A549 (cell line): ENCODE measurements around the gene C11orf71.

Source experiments
- POLR2A ChIP-seq: IDR thresholded peaks from 2 replicates; pipeline ENCODE4 v1.6.1; 2012; ENCODE audit warnings: mild to moderate bottlenecking, low read length
- TF ChIP-seq, protein P1 (sequence below): fragments of 150-350 bp; IDR thresholded peaks from 2 replicates; pipeline ENCODE4 v1.6.1; 2014; ENCODE audit warnings: low read depth, mild to moderate bottlenecking, low read length

DNA sequence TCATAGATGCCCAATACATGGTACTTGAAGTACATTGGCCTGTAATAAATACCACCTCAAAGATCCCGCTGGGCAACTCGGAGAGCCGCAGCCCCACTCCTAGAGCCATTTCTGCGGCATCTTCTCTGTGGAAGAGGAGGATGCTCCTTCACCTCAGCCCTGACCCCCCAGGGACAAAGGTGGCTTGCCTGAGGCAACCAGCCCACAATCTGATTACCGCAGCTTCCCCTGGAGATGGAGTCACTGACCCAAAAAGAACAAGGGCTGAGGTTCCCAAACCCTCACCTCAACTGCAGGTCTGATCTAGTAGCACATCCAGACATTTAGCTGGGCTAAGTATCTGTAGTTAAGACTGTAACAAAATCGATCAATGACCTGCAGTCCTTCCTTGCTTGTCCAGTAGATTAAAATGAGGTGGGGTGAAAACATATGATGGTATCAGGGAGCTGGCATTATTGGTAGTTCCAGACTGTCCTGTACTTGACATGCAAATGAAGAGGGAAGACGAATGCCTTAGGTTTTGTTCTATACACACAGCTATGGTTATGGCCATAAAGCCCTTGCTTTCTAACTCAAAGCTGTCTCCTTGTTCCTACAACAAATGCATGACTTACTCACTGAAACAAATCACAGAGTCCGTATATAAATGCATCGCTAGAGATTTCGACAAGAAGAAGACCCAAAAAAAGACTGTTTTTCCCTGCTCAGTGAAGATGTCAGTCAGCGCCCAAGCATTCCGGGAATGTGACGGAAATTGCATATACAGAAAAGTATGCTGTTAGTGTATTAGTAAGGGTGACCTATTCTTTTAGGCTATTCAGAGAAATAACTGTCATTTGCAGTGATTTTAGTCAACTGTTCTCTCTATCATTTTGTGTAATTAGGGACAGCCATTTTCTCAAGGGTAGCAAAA lies 33.7 kb downstream of the C11orf71 start:
- TF ChIP-seq, protein P1, sequence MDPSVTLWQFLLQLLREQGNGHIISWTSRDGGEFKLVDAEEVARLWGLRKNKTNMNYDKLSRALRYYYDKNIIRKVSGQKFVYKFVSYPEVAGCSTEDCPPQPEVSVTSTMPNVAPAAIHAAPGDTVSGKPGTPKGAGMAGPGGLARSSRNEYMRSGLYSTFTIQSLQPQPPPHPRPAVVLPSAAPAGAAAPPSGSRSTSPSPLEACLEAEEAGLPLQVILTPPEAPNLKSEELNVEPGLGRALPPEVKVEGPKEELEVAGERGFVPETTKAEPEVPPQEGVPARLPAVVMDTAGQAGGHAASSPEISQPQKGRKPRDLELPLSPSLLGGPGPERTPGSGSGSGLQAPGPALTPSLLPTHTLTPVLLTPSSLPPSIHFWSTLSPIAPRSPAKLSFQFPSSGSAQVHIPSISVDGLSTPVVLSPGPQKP = no peak
- TF ChIP-seq POLR2A = no peak
